ENCODE data around the gene HDAC2. TPM values are rescaled to one million over a fixed set of nuclear protein-coding genes. Genes with fewer than 3 reads are reported as not detected.

The HDAC2 gene
- total RNA-seq, 5 donors from 2014 or later (not counting 1 experiment from before 2014, with no cell fraction given) = 44.7 to 54.6 (median 50.1) TPM

DNA sequence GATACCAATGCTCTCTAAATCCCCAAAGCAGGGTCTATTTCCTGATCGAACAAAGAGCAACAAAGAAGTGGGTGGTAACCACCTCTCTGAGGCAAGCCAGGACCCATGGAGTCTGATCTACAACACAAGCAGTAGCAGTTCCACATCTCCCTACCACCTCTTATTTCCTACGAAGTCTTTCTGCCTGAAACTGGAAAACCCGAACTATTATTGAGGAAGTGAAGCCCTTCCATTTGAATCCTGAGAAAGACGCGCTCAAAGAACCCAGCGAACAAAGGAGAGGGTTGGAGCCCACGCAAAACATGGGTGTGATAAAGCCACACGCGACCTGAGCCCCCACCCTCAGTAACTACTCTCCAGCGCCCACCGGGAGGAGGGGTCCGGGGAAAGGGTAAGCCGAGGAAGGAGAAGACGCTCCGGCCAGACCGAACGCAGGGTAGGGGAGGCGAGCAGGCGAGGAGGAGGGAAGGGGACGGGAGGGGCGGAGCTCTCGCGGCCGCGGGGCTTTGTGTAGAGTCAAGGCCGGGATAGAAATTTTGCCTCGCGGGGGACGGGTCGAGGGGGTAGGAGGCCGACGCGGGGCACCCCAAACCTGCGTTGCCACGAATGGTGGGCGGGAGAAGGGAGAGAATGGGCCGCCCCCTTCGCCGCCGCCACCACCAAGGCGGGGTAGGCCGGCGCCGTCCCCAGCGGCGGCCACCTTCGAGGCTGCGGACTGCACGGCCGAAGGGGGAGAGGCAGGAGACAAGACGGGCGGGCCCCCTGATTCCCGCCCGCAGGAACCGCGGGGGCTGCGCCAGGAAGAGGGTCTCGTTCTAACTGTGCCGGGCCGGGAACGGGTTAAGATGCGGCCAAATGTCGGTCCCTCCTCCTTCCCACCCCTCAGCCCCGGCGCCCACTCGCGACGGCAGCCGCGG lies 802 bp downstream of the HDAC2 start:
- POLR2A ChIA-PET = interaction anchor here in 1 of 2 donors (0.6 kb wide), 1 partner anchor 29 kb away, joined by 6 read pairs; no protein-coding TSS in a partner anchor
- CTCF ChIA-PET = interaction anchor here in 1 of 2 donors (0.7 to 1.1 kb wide), 2 partner anchors 9 to 11 kb away, joined by 3 read pairs; no protein-coding TSS in a partner anchor
- H3K36me3 Mint-ChIP-seq = no peaks in the 10 kb centered on the region

DNA sequence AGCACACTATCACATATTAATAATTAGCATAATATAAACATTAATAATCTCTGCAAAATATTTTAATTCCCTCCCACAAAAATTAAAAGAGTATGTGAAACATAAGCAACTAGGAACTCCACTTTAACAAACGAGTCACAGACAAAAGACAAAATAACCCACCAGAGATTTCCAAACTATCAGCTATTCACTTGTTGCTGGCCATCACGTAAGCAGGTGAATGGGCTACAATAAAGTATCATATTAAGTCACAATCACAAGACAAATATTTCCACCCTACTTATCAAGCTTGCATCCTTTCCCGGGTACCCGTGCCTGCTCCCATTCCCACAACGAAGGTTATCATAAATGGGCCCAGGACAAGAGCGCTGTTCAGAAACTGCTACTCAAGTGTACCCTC lies 2.5 kb downstream of the HDAC2 start:
- Mint-ChIP-seq H3K36me3 (no peaks in the 10 kb centered on the region), H3K4me3 (peak overlapping the region; percentile 96 to 97 (median 97)), H3K27ac (no peak overlapping the region), H3K27me3 (no peaks in the 10 kb centered on the region), H3K9me3 (no peaks in the 10 kb centered on the region), H3K4me1 (peaks cover 60 to 65% (median 63%) of the 10 kb centered on the region in 3 donors)
- 75% methylated on average over 5 of the region's 6 CpGs for WGBS (ENCODE audit: insufficient coverage)
- no peak for ATAC-seq (replicated peaks in 1 of 4)
- Histone ChIP-seq H3K9me3 (no peaks in the 10 kb centered on the region), H3K36me3 (ENCODE audit: control insufficient read depth in 2 of 2, extremely low read depth in 1 of 2, insufficient read depth in 1 of 2, low read length in 1 of 2) (no peaks in the 10 kb centered on the region), H3K27ac (ENCODE audit: low read length) (no peak overlapping the region), H3K4me3 (ENCODE audit: control insufficient read depth in 1 of 2, extremely low read depth in 1 of 2, low read length in 1 of 2) (peak overlapping the region in 1 of 2 donors; percentile 23), H3K27me3 (replicated peaks in 1 of 2; ENCODE audit: control insufficient read depth in 2 of 2, extremely low read depth in 1 of 2, insufficient read depth in 2 of 2, low read length in 1 of 2) (no peaks in the 10 kb centered on the region), H3K4me1 (ENCODE audit: control insufficient read depth in 1 of 2, extremely low read depth in 1 of 2, insufficient read depth in 2 of 2, low read length in 2 of 2) (peaks cover 15 to 19% of the 10 kb centered on the region in 2 experiments)
- POLR2A ChIA-PET = interaction anchor here in 1 of 2 donors (0.6 kb wide), 1 partner anchor 9 kb away, joined by 3 read pairs; no protein-coding TSS in a partner anchor
- CTCF ChIA-PET = interaction anchor here in 1 of 2 donors (1.1 to 1.2 kb wide), 2 partner anchors 9 to 12 kb away, joined by 3 to 4 read pairs; no protein-coding TSS in a partner anchor
- no peak for DNase-seq

More for the DNA sequence above, 802 bp downstream of the HDAC2 start:
- 0% methylated on average over 58 of the region's 70 CpGs for WGBS (ENCODE audit: insufficient coverage)
- Mint-ChIP-seq H3K27ac (peak overlapping the region; percentile 86 to 91), H3K9me3 (no peaks in the 10 kb centered on the region), H3K27me3 (no peaks in the 10 kb centered on the region), H3K4me1 (peaks cover 47 to 48% (median 47%) of the 10 kb centered on the region in 3 donors), H3K4me3 (peak overlapping the region; percentile 96 to 97 (median 97))
- DNase-seq (peak in 33 of 35 experiments; percentile 7 to 59 (median 25)), ATAC-seq (replicated peaks in 1 of 4) (peak; percentile 37 to 45 (median 38))
- Histone ChIP-seq H3K36me3 (ENCODE audit: control insufficient read depth in 2 of 2, extremely low read depth in 1 of 2, insufficient read depth in 1 of 2, low read length in 1 of 2) (no peaks in the 10 kb centered on the region), H3K4me1 (ENCODE audit: control insufficient read depth in 1 of 2, extremely low read depth in 1 of 2, insufficient read depth in 2 of 2, low read length in 2 of 2) (peaks cover 15 to 19% of the 10 kb centered on the region in 2 experiments), H3K9me3 (no peaks in the 10 kb centered on the region), H3K27ac (ENCODE audit: low read length) (peak overlapping the region; percentile 85), H3K4me3 (ENCODE audit: control insufficient read depth in 1 of 2, extremely low read depth in 1 of 2, low read length in 1 of 2) (peak overlapping the region; percentile 90 to 99), H3K27me3 (replicated peaks in 1 of 2; ENCODE audit: control insufficient read depth in 2 of 2, extremely low read depth in 1 of 2, insufficient read depth in 2 of 2, low read length in 1 of 2) (no peaks in the 10 kb centered on the region)

DNA sequence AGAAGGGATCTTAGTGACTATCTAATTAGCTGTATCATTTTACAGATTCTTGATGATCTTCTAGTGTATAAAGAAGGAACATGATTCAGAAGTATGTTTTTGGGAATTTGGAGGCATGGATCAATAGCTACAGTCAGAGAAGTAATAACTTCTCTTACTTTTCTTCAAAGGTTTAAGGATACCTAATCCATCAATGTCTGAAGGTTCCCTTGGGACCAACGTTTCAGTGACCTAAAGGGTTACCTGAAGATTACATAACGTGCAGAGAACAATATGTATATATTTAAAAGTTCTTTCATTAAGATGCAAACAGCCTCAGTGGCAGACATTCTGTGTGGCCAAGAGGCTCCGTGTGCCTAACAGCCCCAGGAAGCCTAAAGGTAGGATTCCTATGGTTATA lies 3.2 kb downstream of the HDAC2 start:
- Histone ChIP-seq H3K9me3 (no peaks in the 10 kb centered on the region), H3K27ac (ENCODE audit: low read length) (no peak overlapping the region), H3K4me1 (ENCODE audit: control insufficient read depth in 1 of 2, extremely low read depth in 1 of 2, insufficient read depth in 2 of 2, low read length in 2 of 2) (peaks cover 15 to 19% of the 10 kb centered on the region in 2 experiments), H3K27me3 (replicated peaks in 1 of 2; ENCODE audit: control insufficient read depth in 2 of 2, extremely low read depth in 1 of 2, insufficient read depth in 2 of 2, low read length in 1 of 2) (no peaks in the 10 kb centered on the region), H3K36me3 (ENCODE audit: control insufficient read depth in 2 of 2, extremely low read depth in 1 of 2, insufficient read depth in 1 of 2, low read length in 1 of 2) (no peaks in the 10 kb centered on the region), H3K4me3 (ENCODE audit: control insufficient read depth in 1 of 2, extremely low read depth in 1 of 2, low read length in 1 of 2) (no peak overlapping the region)
- H3K4me3 Mint-ChIP-seq = peak overlapping the region in 1 of 3 donors; percentile 97
- no peaks in the 10 kb centered on the region for H3K36me3 Mint-ChIP-seq
- no peak overlapping the region for H3K27ac Mint-ChIP-seq
- DNase-seq (no peak), ATAC-seq (replicated peaks in 1 of 4) (no peak)
- CTCF ChIA-PET = interaction anchor here in 1 of 2 donors (1.1 kb wide), 1 partner anchor 13 kb away, joined by 4 read pairs; no protein-coding TSS in a partner anchor
- H3K9me3 Mint-ChIP-seq = no peaks in the 10 kb centered on the region
- H3K4me1 Mint-ChIP-seq = peaks cover 60 to 72% (median 66%) of the 10 kb centered on the region in 3 donors
- POLR2A ChIA-PET = no interaction called here
- WGBS (ENCODE audit: insufficient coverage) = no CpG with 5 or more reads among the region's 3 CpGs
- no peaks in the 10 kb centered on the region for H3K27me3 Mint-ChIP-seq

DNA sequence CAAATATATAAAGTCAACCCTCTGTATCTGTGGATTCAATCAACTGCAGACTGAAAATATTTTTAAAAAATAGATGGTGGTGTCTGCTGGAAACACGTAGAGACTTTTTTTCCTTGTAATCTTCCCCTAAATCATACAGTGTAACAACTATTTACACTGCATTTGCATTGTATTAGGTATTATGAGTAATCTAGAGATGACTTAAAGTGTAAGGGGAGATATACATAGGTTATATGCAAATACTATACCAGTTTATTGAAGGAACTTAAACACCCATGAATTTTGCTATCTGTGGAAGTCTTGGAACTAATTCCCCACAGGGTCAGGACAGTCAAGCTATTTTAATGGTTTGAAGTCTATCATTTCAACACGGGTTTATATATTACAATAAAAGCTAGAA lies 10.2 kb downstream of the HDAC2 start:
- Histone ChIP-seq H3K27me3 (replicated peaks in 1 of 2; ENCODE audit: control insufficient read depth in 2 of 2, extremely low read depth in 1 of 2, insufficient read depth in 2 of 2, low read length in 1 of 2) (no peaks in the 10 kb centered on the region), H3K27ac (ENCODE audit: low read length) (no peak overlapping the region), H3K36me3 (ENCODE audit: control insufficient read depth in 2 of 2, extremely low read depth in 1 of 2, insufficient read depth in 1 of 2, low read length in 1 of 2) (peaks cover 0 to 12% of the 10 kb centered on the region in 2 donors), H3K4me3 (ENCODE audit: control insufficient read depth in 1 of 2, extremely low read depth in 1 of 2, low read length in 1 of 2) (no peak overlapping the region), H3K9me3 (no peaks in the 10 kb centered on the region), H3K4me1 (ENCODE audit: control insufficient read depth in 1 of 2, extremely low read depth in 1 of 2, insufficient read depth in 2 of 2, low read length in 2 of 2) (no peaks in the 10 kb centered on the region)
- H3K9me3 Mint-ChIP-seq = no peaks in the 10 kb centered on the region
- no peak overlapping the region for H3K27ac Mint-ChIP-seq
- DNase-seq (no peak), ATAC-seq (replicated peaks in 1 of 4) (no peak)
- H3K27me3 Mint-ChIP-seq = no peaks in the 10 kb centered on the region
- WGBS (ENCODE audit: insufficient coverage) = no CpG with 5 or more reads among the region's 2 CpGs
- ChIA-PET POLR2A (interaction anchor here in 1 of 2 donors (0.7 kb wide), 2 partner anchors 10 kb away, joined by 3 read pairs; partner anchors contain the start of gene HDAC2), CTCF (interaction anchor here in 1 of 2 donors (0.7 kb wide), 1 partner anchor 10 kb away, joined by 3 read pairs; the partner anchor contains the start of gene HDAC2)
- peaks cover 49 to 59% (median 52%) of the 10 kb centered on the region in 3 donors for H3K4me1 Mint-ChIP-seq
- no peak overlapping the region for H3K4me3 Mint-ChIP-seq
- peaks cover 20% of the 10 kb centered on the region for H3K36me3 Mint-ChIP-seq

DNA sequence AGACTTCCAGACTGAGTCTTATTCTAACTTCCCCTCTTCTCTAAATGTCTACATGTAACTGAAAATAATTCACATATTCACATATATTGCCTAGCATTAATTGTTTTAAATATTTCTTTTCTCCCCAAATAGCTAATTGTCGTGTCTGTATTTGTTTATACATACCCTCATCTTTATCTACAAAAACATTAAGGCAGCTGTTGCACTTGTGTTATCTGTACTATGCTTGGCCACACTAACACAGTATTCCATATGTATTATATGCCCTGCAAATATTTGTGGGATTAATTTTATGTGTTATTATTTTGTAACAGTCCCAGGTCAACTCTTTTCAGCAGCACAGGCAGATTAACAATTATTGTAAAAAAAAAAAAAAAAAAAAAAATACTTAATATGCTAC lies 11.7 kb downstream of the HDAC2 start:
- no CpG with 5 or more reads among the region's 1 CpG for WGBS (ENCODE audit: insufficient coverage)
- no peaks in the 10 kb centered on the region for H3K9me3 ChIP-seq
- no peak overlapping the region for H3K4me3 ChIP-seq (ENCODE audit: control insufficient read depth in 1 of 2, extremely low read depth in 1 of 2, low read length in 1 of 2)
- H3K36me3 ChIP-seq (ENCODE audit: control insufficient read depth in 2 of 2, extremely low read depth in 1 of 2, insufficient read depth in 1 of 2, low read length in 1 of 2) = peaks cover 0 to 24% of the 10 kb centered on the region in 2 donors
- Mint-ChIP-seq H3K9me3 (no peaks in the 10 kb centered on the region), H3K27me3 (no peaks in the 10 kb centered on the region), H3K27ac (no peak overlapping the region), H3K36me3 (peaks cover 30% of the 10 kb centered on the region), H3K4me3 (no peak overlapping the region), H3K4me1 (peaks cover 34 to 48% (median 38%) of the 10 kb centered on the region in 3 donors)
- ATAC-seq (replicated peaks in 1 of 4) (no peak), DNase-seq (no peak)
- no peaks in the 10 kb centered on the region for H3K27me3 ChIP-seq (replicated peaks in 1 of 2; ENCODE audit: control insufficient read depth in 2 of 2, extremely low read depth in 1 of 2, insufficient read depth in 2 of 2, low read length in 1 of 2)
- H3K27ac ChIP-seq (ENCODE audit: low read length) = no peak overlapping the region
- H3K4me1 ChIP-seq (ENCODE audit: control insufficient read depth in 1 of 2, extremely low read depth in 1 of 2, insufficient read depth in 2 of 2, low read length in 2 of 2) = no peaks in the 10 kb centered on the region
- POLR2A ChIA-PET = interaction anchor here (0.6 to 1.0 kb wide), 2 partner anchors 9 to 11 kb away, joined by 3 to 5 read pairs; no protein-coding TSS in a partner anchor
- CTCF ChIA-PET = interaction anchor here (0.5 to 1.2 kb wide), 6 partner anchors 9 to 82 kb away, joined by 3 to 4 read pairs (median 3); partner anchors contain the start of gene HDAC2 (in 1 of the 2)

DNA sequence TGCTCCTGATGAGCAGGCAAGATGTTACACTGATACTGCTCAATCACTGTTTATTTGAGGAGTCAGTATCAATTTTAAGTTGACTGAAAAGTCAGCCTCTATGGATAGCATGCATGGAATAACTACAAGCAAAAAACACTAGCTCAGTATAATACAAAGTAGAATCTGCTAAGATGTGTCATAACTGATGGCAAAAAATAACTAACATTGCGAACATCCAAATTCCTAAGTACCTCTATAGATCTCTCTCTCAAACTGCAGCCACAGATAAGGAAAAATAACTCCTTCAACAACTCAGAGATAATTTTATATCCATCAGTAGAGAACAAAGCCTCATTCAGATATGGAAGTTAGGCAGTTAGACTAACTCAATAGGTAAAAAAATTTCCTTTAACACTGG lies 16.3 kb downstream of the HDAC2 start:
- H3K27ac Mint-ChIP-seq = no peak overlapping the region
- ATAC-seq (replicated peaks in 1 of 4) (no peak), DNase-seq (no peak)
- Histone ChIP-seq H3K27ac (ENCODE audit: low read length) (no peak overlapping the region), H3K4me3 (ENCODE audit: control insufficient read depth in 1 of 2, extremely low read depth in 1 of 2, low read length in 1 of 2) (no peak overlapping the region), H3K36me3 (ENCODE audit: control insufficient read depth in 2 of 2, extremely low read depth in 1 of 2, insufficient read depth in 1 of 2, low read length in 1 of 2) (peaks cover 10 to 43% of the 10 kb centered on the region in 2 donors), H3K4me1 (ENCODE audit: control insufficient read depth in 1 of 2, extremely low read depth in 1 of 2, insufficient read depth in 2 of 2, low read length in 2 of 2) (no peaks in the 10 kb centered on the region), H3K9me3 (no peaks in the 10 kb centered on the region), H3K27me3 (replicated peaks in 1 of 2; ENCODE audit: control insufficient read depth in 2 of 2, extremely low read depth in 1 of 2, insufficient read depth in 2 of 2, low read length in 1 of 2) (no peaks in the 10 kb centered on the region)
- H3K9me3 Mint-ChIP-seq = no peaks in the 10 kb centered on the region
- H3K36me3 Mint-ChIP-seq = peaks cover 44% of the 10 kb centered on the region
- ChIA-PET CTCF (interaction anchor here in 1 of 2 donors (1.0 kb wide), 1 partner anchor 10 kb away, joined by 4 read pairs; no protein-coding TSS in a partner anchor), POLR2A (no interaction called here)
- WGBS (ENCODE audit: insufficient coverage) = no CpG with 5 or more reads among the region's 1 CpG
- no peak overlapping the region for H3K4me3 Mint-ChIP-seq
- peaks cover 4 to 11% (median 7%) of the 10 kb centered on the region in 3 donors for H3K4me1 Mint-ChIP-seq
- no peaks in the 10 kb centered on the region for H3K27me3 Mint-ChIP-seq
